Astrocyte of the cerebellum (primary cell): ENCODE data around the gene STIM2.

Experiments used
- DNase-seq: peaks from one replicate; pipeline ENCODE4 v3.0.0-alpha.2; 2011; ENCODE audit warnings: low read depth
- H3K4me3 ChIP-seq: 2 replicates; pipeline ENCODE4 v1.5.1; 2011; ENCODE audit warnings: mild to moderate bottlenecking, low read depth, low read length, moderate library complexity
- in situ Hi-C: cut with HindIII; loops from 2 replicates; pipeline ENCODE4 v1.10.0; 2017; ENCODE audit warnings: low sequenced_read_pairs
- TF ChIP-seq, protein P1 (sequence below): IDR thresholded peaks from 2 replicates; pipeline ENCODE4 v1.5.1; 2012; ENCODE audit warnings: low read length, low read depth, moderate library complexity, mild to moderate bottlenecking; ENCODE audit errors: missing control alignments

The STIM2 gene

DNA sequence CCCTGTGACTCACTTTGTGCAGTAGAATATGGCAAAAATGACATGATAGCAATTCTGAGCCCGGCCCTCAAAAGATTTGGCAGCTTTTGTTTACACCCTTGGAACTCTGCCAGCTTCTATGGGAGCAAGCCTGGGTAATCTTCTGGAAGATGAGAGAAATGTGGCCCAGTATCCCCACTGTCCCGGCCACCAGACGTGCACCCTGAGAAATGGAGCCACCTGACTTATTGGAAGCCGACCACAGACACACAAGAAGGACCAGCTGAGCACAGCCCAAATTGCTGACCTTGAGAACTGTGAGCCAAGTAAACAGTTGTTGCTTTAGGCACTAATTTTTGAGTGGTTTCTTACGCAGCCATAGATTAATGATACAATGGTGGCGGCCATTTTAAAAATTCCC lies 197.0 kb downstream of the STIM2 start:
- TF ChIP-seq, protein P1, sequence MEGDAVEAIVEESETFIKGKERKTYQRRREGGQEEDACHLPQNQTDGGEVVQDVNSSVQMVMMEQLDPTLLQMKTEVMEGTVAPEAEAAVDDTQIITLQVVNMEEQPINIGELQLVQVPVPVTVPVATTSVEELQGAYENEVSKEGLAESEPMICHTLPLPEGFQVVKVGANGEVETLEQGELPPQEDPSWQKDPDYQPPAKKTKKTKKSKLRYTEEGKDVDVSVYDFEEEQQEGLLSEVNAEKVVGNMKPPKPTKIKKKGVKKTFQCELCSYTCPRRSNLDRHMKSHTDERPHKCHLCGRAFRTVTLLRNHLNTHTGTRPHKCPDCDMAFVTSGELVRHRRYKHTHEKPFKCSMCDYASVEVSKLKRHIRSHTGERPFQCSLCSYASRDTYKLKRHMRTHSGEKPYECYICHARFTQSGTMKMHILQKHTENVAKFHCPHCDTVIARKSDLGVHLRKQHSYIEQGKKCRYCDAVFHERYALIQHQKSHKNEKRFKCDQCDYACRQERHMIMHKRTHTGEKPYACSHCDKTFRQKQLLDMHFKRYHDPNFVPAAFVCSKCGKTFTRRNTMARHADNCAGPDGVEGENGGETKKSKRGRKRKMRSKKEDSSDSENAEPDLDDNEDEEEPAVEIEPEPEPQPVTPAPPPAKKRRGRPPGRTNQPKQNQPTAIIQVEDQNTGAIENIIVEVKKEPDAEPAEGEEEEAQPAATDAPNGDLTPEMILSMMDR, result no peak
- DNase-seq, result no peak
- in situ Hi-C loops, result no loop called here
- no peak overlapping the region for H3K4me3 ChIP-seq

DNA sequence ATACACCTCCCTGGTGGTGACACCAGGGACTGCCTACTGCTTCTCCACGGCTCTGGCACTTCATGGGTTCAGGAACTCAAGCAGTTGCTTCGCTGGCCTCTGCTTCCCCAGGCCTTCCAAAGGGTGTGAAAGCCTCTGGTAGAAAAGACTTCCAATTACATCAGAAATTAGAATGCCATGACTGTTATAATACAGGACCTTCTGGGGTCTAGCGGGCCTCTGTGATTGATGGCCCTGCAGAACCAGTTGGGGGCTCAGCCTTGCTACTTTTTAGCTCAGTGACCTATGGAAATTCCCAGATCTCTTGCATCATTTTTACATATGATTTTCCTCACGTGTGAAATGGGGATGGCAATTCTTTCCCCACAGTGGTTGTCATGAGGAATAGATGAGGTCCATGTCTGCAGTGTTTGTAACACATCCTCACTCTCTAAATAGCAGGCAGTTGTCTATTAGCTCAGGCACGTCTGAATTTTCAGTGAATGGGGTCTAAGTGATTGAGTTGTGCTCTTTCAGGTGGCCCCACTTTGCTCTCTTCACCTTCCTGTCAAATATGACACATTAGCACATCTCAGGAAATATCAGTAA lies 198.3 kb downstream of the STIM2 start:
- in situ Hi-C loops, result no loop called here
- TF ChIP-seq, protein P1, result no peak
- DNase-seq, result no peak
- no peak overlapping the region for H3K4me3 ChIP-seq

DNA sequence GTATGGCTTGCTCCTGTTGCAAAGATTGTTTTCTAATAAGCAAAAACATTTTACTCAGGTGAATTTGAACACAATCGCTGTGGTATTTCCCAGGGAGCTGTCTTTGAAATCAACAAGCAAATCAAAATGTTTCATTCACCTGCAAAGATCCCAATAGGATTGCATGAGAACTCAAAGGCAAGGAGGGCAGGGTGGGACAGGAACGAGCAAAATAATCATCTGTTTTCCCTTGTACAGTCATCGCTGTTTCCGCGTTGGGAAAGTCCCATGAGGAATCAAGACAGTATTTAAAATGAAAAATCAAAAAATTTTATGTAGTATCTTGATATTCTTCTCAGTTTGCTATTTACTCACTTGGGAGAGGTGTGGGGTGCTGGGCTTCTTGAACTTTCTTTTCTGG lies 198.8 kb downstream of the STIM2 start:
- DNase-seq, result no peak
- TF ChIP-seq, protein P1, result no peak
- no peak overlapping the region for H3K4me3 ChIP-seq
- in situ Hi-C loops, result no loop called here

DNA sequence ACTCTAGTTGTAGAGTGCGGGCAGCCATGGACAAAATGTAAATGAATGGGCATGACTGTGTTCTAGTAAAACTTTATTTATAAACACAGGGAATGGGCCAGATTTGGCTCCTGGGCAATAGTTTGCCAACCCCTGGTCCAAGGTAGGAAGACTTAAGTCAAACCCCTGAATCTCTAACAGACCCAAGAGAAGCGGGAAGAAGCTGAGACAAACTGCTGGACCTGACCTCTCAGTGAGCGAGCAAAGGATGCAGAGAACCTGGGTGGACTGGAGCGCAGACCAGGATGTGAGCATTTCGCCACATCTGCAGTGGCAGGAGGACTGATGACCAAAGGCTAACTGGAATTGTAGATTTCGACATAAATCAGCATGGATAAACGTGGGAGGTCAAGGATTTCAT lies 201.6 kb downstream of the STIM2 start:
- H3K4me3 ChIP-seq, result no peak overlapping the region
- in situ Hi-C loops, result no loop called here
- DNase-seq, result no peak
- TF ChIP-seq, protein P1, result no peak

DNA sequence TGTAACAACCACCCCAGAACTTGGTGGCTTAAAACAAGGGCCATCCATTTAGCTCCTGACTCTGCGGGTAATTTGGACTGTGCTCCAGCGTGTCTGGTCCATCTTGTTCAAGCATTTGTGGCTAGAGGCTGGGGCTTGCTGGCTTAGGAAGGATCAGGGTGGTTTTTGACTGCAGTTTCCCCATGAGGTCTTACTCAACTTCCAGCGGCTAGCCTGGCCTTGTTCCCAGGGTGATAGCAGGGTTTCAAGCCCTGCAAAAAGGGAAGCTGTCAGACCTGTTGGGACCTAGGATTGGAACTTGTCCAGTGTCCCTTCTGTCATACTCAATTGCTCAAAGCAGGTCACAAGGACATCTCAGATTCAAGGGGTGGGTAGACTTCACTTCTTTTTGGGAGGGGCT lies 205.9 kb downstream of the STIM2 start:
- DNase-seq, result no peak
- TF ChIP-seq, protein P1, result no peak
- H3K4me3 ChIP-seq, result no peak overlapping the region
- in situ Hi-C loops, result no loop called here

DNA sequence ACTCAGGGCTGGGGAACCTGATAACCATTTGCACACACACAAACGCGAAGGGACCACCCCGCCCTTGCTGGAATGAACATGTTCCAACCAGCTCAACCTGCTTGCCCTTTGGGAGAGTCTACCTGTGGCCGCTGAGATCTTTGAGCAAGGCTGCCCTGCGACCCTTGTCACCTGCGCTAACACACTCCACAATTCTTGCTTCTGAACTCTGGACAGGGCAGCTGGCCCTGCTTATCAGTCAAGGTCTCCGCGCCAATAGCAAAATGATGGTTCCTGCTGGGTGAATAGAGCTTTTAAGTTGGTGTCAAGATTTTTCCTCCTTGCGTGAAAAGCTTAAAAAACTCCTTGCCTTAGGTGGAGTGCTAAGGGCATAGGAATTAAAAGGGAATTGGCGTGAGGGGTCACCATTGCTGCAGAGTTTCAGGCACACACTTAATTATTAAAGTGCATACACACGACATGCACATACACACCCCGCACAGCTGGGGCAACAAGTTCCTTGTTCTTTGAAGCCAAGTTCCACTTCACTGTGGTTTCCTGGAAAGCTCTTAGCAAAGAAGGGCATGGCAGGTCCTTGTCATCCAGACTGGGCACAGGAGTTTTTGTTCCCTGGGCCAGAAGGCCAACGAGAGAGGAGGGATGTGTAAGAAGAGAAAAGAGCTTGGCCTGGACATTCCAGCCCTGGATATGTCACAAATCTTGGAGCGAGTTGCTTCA lies 207.7 kb downstream of the STIM2 start:
- in situ Hi-C loops, result no loop called here
- TF ChIP-seq, protein P1, result no peak
- H3K4me3 ChIP-seq, result no peak overlapping the region
- no peak for DNase-seq
